MG63 (cell line): ENCODE measurements around the gene CATSPER4. TPM values are rescaled to one million over a fixed set of nuclear protein-coding genes. Genes with fewer than 3 reads are reported as not detected.

ENCODE experiments used
- DNase-seq: peaks from one replicate; pipeline ENCODE4 v3.0.0-alpha.2; 2020
- H3K27me3 ChIP-seq: fragments of 250-450 bp; sonication (Bioruptor Pico); 2 replicates; pipeline ENCODE4 v1.5.1; 2020; ENCODE audit warnings: mild to moderate bottlenecking, moderate library complexity
- H3K36me3 ChIP-seq: fragments of 250-450 bp; sonication (Bioruptor Pico); 2 replicates; pipeline ENCODE4 v1.5.1; 2020; ENCODE audit warnings: mild to moderate bottlenecking, moderate library complexity
- H3K4me3 ChIP-seq: fragments of 250-450 bp; sonication (Bioruptor Pico); 2 replicates; pipeline ENCODE4 v1.5.1; 2020; ENCODE audit warnings: mild to moderate bottlenecking, moderate library complexity
- H3K9me3 ChIP-seq: fragments of 250-450 bp; sonication (Bioruptor Pico); 2 replicates; pipeline ENCODE4 v1.5.1; 2020; ENCODE audit warnings: mild to moderate bottlenecking, moderate library complexity
- total RNA-seq: library from RNA; depleted of rRNA; stranded (reverse); fragments of >200 nt; shearing (Covaris generic); gene quantifications from 2 replicates; pipeline ENCODE4 v1.2.3, GENCODE V29; 2014; ENCODE audit warnings: low replicate concordance; rRNA removed

The CATSPER4 gene
- not detected in 2 replicates for total RNA-seq

- Histone ChIP-seq H3K4me3 (no peak within 1 kb of the TSS), H3K9me3 (no peaks in the 10 kb centered on the region), H3K27me3 (no peaks in the 10 kb centered on the region), H3K36me3 (no peaks in the 10 kb centered on the region)
- no peak for DNase-seq
These were observed at the start of gene CATSPER4 for GRCh38 chr1:26190373-26190987. Gene CATSPER4, plus strand, starts transcription at chr1:26190602. Its CDS starts 26 bp downstream, at chr1:26190628.

GRCh38 chr1:26142159-26142558, 48.2 kb upstream of the CATSPER4 start:
- H3K9me3 ChIP-seq: no peaks in the 10 kb centered on the region
- DNase-seq: peak; percentile 20
- H3K4me3 ChIP-seq: no peak overlapping the region

DNA sequence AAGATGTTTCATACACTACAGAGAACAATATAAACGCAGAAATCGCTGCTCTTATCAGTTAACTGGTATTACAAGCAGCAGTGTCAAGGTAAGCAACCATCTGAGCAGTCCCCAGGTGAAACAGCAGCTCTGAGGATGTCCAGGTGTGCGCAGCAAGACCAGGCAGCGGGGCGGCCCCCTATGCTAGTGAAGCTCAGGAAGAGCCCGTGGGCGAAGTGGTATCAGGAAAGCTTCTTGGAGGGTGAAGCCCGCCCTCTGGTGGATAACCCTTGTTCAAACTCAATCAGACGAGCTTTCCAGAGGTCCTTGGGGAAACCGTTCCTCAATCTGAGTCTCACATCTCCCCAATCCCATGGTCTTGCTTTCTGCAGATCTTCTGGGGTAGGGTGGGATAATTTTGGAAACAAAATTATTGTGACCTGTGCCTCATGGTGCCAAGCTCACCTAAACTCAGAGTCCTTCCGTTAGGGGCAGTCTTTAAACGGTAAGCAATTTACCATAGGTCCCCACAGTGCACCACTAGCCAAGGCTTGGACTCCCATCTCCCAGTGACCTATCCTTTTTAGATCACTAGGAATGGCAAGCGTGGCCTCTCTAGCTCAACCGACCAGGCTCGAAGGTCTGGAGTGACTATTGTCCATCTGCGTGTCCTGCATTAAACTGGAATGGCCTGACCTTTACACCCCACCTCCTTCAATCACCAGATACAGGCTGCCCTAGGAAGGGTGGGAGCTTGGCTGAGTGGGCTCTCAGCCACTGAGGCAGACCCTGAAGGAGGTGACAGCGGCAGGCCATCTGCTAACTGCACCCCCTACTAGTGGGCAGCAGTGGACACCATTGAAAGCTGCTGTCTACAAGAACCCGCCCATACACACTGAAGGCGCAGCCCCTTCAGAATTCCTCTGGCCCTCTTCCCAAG, 45.1 kb upstream of the CATSPER4 start:
- Histone ChIP-seq H3K9me3 (no peaks in the 10 kb centered on the region), H3K4me3 (no peak overlapping the region), H3K27me3 (no peaks in the 10 kb centered on the region), H3K36me3 (no peaks in the 10 kb centered on the region)
- DNase-seq: peak; percentile 52

More at GRCh38 chr1:26142159-26142558, 48.2 kb upstream of the CATSPER4 start:
- Histone ChIP-seq H3K27me3 (no peaks in the 10 kb centered on the region), H3K36me3 (no peaks in the 10 kb centered on the region)

- Histone ChIP-seq H3K36me3 (no peaks in the 10 kb centered on the region), H3K9me3 (no peaks in the 10 kb centered on the region), H3K4me3 (no peak overlapping the region), H3K27me3 (no peaks in the 10 kb centered on the region; the same call in 1 of the 2 replicates)
- DNase-seq: no peak
These were observed 44.5 kb upstream of the CATSPER4 start for GRCh38 chr1:26145960-26146294.

DNA sequence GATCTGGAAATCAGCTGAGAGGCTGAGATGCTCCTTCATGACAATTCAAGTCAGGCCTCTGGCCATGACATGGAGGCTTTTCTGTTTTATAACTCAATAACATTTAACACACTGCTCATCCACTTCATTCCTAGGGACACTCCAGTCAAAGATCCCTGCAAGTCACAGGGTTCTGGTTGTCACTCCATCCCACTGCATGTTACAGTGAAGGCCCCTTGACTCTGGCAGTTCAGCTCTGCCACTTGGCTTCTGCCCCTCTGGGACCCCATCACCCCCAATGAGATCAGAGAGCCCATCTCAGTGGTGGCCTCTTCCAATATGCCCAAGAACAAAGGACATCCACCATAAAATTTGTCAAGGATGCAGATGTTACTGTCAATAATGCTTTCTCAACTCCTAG, 41.5 kb upstream of the CATSPER4 start:
- Histone ChIP-seq H3K36me3 (no peaks in the 10 kb centered on the region), H3K9me3 (no peaks in the 10 kb centered on the region), H3K27me3 (no peaks in the 10 kb centered on the region; the same call in 1 of the 2 replicates), H3K4me3 (no peak overlapping the region)
- no peak for DNase-seq

DNA sequence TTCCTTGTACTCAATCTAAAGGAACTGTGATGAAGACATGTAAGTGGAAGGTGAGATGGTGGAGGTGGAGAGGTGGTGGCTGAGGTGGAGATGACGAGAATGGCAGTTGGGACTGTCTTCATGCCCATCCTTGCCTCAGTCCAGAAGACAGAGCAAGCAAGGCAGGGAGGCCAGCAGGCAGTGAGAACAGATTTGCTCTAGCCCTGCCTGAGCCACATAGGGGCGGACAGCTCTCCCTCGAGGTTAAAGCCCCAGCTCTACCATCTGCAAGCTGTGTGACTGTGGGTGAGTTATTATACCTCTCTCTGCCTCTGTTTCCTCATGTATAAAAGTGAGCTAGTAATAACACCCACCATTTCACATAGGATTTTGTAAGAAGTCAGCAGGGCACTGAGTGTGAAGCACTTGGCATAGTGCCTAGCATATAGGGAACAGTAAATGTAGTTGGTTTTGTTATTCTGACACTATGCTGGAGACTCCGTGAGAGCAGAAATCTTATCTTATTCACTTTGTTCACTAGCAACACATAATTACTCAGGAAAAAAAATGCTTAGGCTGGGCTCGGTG, 36.4 kb upstream of the CATSPER4 start:
- Histone ChIP-seq H3K27me3 (no peaks in the 10 kb centered on the region; the same call in 1 of the 2 replicates), H3K36me3 (no peaks in the 10 kb centered on the region), H3K9me3 (no peaks in the 10 kb centered on the region), H3K4me3 (no peak overlapping the region)
- DNase-seq: no peak

GRCh38 chr1:26154750-26155149, 35.7 kb upstream of the CATSPER4 start:
- no peaks in the 10 kb centered on the region for H3K9me3 ChIP-seq
- no peaks in the 10 kb centered on the region for H3K36me3 ChIP-seq
- H3K4me3 ChIP-seq: no peak overlapping the region
- DNase-seq: no peak
- H3K27me3 ChIP-seq: no peaks in the 10 kb centered on the region; the same call in 1 of the 2 replicates

GRCh38 chr1:26155370-26156284, 34.8 kb upstream of the CATSPER4 start:
- H3K27me3 ChIP-seq: no peaks in the 10 kb centered on the region; the same call in 1 of the 2 replicates

DNA sequence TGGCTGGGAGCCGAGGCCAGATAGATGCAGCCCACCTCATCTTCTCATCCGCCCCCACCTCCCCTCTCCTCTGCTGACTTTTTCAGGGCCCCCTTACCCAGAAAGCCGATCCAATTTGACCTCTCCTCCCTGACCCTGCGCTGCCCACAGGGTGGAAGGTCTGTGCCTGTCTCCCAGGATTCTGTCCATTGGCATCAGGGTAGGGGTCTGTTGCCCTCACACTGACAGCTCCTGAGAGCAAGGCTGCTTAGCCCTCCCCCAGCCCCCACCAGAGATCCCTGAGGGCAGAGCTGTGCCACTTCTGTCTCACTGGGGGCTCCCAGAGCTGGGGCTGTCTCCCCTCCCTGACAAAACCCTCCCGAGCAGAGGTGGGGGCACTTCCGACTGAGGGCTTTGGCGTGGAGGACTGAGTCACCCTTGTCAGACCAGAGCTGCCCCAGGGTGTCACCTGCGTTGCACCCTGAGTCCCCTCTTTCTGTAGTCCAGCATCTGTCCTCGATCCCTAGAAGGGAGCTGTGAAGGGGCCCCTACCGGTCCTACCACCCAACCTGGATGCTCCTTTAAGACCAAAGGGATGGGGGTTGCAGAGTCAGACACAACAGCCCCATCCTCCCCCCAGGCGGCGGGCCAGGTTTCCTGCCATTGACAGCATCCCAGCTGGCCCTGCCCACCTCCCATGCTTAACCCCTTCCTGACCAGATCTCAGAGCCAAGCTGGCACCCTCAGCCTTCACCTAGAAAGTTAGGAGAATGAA, 33.9 kb upstream of the CATSPER4 start:
- H3K36me3 ChIP-seq: no peaks in the 10 kb centered on the region
- H3K27me3 ChIP-seq: no peaks in the 10 kb centered on the region; the same call in 1 of the 2 replicates
- H3K4me3 ChIP-seq: no peak overlapping the region
- no peaks in the 10 kb centered on the region for H3K9me3 ChIP-seq
- no peak for DNase-seq

More at GRCh38 chr1:26155370-26156284, 34.8 kb upstream of the CATSPER4 start:
- no peaks in the 10 kb centered on the region for H3K36me3 ChIP-seq
- no peak overlapping the region for H3K4me3 ChIP-seq
- H3K9me3 ChIP-seq: no peaks in the 10 kb centered on the region
- DNase-seq: no peak

- Histone ChIP-seq H3K36me3 (no peaks in the 10 kb centered on the region), H3K4me3 (no peak overlapping the region), H3K9me3 (no peaks in the 10 kb centered on the region), H3K27me3 (no peaks in the 10 kb centered on the region)
- DNase-seq: no peak
These were observed 32.0 kb upstream of the CATSPER4 start for GRCh38 chr1:26158271-26158907.

DNA sequence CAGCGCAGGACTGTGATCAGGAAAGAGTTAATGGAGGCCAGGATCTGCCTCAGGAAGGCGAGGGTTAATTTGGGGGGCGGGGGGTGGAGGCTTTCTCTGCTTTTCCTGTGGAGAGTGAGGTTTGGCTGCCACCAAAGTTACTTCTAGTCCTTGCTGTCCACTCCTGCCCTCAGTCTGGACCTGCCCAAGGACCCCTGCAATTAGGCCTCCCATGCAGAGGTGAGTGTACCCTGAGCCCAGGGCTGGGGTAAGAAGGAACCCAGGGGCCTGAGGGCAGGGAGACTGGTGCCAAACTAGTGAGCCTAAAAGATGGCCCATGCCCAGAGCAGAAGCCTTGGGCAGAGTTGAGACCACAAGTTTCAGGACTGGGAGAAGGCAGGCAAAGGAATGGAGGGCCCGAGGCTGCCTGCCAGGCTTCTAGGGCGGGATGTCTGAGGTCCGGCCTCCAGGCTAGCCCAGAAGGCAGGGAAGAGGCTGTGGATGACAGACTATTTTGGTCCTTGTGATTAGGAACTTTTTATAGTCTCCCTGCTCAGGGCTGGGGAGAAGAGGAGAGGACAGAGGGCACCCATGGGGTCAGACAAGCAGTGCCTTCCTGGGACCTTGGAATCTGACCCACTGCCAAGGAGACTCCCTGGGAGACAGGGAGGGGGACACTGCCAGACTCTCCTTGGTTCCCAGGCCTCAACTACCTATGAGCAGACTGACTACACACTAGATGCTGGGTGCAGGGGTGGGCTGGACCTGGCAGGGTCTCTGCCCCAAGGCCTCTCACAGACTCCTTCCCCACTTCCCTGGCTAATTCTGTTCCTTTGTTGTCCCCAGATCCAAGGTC, 31.3 kb upstream of the CATSPER4 start, which contains the start of gene FAM110D:
FAM110D (plus strand) TSS at position 172 of the 835 bp plus-strand sequence. CDS start 2,213 bp downstream, outside the sequence.
- H3K9me3 ChIP-seq: no peaks in the 10 kb centered on the region
- H3K27me3 ChIP-seq: no peaks in the 10 kb centered on the region
- no peak for DNase-seq
- no peaks in the 10 kb centered on the region for H3K36me3 ChIP-seq
- no peak within 1 kb of the TSS for H3K4me3 ChIP-seq

DNA sequence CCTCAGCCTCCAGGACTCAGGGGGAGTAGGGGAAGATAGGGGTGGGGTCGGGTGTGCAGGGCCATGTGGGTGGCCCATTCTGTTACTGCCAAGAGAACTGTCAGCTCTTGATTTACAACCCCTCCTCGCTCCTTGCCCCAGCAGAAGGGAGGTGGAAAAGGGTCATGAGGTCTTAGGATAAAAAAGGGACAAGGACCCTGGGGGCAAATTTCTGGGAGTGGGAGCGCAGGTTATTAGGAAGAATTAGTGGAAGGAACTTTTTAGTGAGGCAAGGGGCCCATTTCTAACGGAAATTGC, 30.7 kb upstream of the CATSPER4 start:
- Histone ChIP-seq H3K9me3 (no peaks in the 10 kb centered on the region), H3K27me3 (no peaks in the 10 kb centered on the region), H3K4me3 (no peak overlapping the region), H3K36me3 (no peaks in the 10 kb centered on the region)
- no peak for DNase-seq

GRCh38 chr1:26160527-26161414, 29.6 kb upstream of the CATSPER4 start:
- Histone ChIP-seq H3K36me3 (no peaks in the 10 kb centered on the region), H3K4me3 (no peak overlapping the region), H3K9me3 (no peaks in the 10 kb centered on the region), H3K27me3 (no peaks in the 10 kb centered on the region)
- DNase-seq: no peak
